ENCODE results near the gene TMEM263.
"Not testable (repeated sequence)": the region's sequence is repeated elsewhere in the genome, so short reads cannot be mapped to it uniquely, and the experiment has no call there.

TMEM263 gene

DNA sequence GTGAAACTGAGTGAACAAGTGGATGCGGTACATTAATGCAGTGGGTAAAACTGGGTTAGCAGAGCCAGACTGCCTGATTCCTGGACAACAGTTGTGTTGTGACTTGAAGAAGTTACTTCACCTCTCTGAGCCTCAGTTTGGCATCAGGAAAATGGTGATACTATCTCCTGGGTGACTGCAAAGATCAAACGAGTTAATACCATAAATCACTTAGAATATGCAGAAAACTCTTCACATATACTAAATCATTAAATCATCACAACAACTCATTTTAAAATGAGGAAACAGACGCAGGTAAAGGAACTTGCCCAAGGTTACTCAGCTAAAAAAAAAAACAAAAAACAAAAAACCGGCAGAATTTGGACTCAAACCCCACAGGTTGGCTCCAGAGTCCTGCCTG, 30.4 kb downstream of the TMEM263 start:
- no peak for DNase-seq (ENCODE audit: low spot score)

GRCh38 chr12:106986625-106987389, 31.1 kb downstream of the TMEM263 start, which contains the start of gene MTERF2:
MTERF2 (minus strand) TSS chr12:106987146; CDS start chr12:106978714, 8,432 bp downstream.
- peak; percentile 82 for DNase-seq (ENCODE audit: low spot score)

GRCh38 chr12:106987846-106988245, 32.1 kb downstream of the TMEM263 start:
- no peak for DNase-seq (ENCODE audit: low spot score)

- DNase-seq (ENCODE audit: low spot score): no peak
These were observed 39.0 kb downstream of the TMEM263 start for GRCh38 chr12:106994579-106995220.

GRCh38 chr12:106996102-106996501, 40.4 kb downstream of the TMEM263 start:
- not testable (repeated sequence) for DNase-seq (ENCODE audit: low spot score)

DNA sequence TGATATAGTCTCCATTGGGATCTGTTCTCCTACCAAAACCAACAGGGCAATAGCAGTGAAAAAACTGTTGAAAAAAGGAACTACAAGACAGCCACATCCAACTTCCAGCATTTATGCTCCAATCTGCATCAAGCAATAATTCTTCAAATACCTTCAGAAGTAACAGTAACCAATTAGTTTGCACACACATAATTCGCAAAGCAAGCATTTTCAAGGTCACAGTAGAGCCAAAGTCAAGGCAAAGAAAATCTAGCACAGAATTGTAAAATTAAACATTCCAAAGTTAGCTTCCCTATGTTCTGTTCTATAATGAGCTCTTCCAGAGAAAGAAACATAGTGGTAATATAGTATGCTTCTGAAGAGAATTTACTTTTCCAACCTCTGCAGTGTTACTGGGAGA, 42.2 kb downstream of the TMEM263 start:
- DNase-seq (ENCODE audit: low spot score): no peak

DNA sequence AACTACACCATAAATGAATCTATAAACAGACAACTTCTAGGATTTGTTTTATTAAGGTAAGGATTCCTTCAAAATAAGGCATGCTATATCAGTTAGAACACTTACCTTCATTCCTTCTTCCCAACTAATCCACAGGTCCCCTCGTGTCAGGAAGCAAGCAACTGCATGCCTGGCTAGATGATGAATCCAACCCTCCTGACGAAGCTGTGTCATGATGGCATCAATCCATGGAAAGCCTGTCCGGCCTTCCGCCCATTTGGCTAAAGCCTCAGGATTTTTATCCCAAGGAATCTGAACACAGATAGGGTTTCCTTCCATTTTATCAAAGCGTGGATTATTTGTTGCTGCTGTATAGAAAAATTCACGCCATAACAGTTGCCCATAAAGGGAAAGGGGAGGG, 43.7 kb downstream of the TMEM263 start:
- DNase-seq (ENCODE audit: low spot score): no peak

DNA sequence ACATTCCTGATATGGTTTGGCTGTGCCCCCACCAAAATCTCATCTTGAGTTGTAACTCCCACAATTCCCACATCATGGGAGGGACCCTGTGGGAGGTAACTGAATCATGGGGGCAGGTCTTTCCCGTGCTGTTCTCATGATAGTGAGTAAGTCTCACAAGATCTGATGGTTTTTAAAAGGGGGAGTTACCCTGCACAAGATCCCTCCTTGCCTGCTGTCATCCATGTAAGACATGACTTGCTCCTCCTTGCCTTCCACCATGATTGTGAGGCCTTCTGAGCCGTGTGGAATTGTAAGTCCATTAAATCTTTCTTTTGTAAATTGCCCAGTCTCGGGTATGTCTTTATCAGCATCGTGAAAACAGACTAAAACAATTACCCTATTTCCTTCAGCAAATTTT, 47.0 kb downstream of the TMEM263 start:
- not testable (repeated sequence) for DNase-seq (ENCODE audit: low spot score)

GRCh38 chr12:107007411-107007810, 51.7 kb downstream of the TMEM263 start:
- DNase-seq (ENCODE audit: low spot score): no peak

DNA sequence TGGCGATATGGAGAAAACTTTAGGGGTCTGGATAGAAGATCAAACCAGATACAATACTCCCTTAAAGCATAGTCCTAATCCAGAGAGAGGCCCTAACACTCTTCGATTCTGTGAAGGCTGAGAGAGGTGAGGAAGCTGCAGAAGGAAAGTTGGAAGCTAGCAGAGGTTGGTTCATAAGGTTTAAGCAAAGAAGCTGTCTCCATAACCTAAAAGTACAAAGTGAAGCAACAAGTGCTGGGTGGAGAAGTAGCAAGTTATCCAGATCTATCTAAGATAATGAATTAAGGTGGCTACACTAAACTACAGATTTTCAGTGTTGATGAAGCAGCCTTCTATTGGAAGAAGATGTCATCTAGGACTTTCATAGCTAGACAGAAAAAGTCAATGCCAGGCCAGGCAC, 55.8 kb downstream of the TMEM263 start:
- DNase-seq (ENCODE audit: low spot score): no peak

DNA sequence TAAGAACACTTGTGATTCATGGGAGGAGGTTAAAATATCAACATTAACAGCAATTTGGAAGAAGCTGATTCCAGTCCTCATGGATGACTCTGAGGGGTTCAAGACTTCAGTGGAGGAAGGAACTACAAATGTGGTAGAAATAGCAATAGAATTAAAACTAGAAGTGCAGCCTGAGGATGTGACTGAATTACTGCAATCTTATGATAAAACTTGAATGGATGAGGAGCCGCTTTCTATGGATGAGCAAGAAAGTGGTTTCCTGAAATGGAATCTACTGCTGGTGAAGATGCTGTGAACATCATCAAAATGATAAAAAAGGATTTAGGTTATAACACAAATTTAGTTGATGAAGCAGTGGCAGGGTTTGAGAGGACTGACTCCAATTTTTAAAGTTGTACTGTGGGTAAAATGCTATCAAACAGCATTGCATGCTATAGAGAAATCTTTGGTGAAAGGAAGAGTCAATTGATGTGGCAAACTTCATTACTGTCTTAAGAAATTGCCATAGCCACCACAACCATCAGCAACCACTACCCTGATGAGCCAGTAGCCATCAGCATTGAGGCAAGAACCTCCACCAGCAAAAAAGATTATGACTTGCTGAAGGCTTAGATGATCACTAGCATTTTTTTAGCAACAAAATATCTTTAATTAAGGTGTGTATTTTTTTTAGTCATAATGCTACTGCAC, 57.2 kb downstream of the TMEM263 start:
- DNase-seq (ENCODE audit: low spot score): no peak

- DNase-seq (ENCODE audit: low spot score): no peak
These were observed 58.3 kb downstream of the TMEM263 start for GRCh38 chr12:107014055-107014454.

DNA sequence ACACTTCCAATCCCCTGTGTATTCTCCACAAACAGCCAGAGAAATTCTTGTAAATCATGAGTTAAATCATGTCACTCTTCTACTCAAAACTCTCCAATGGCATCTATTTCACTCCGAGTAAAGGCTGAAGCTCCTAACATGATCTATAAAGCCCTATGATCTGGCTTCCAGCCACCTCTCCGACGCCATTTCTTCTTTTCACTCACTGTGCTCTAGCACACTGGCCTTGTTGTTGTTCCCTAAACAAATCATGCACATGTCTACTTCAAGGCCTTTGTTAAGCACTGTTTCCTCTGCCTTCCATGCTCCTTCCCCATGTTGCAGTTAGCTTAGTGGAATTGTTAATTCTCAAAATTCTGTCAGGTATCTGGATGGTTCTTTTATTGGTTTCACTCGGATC, 61.3 kb downstream of the TMEM263 start:
- DNase-seq (ENCODE audit: low spot score): no peak

DNA sequence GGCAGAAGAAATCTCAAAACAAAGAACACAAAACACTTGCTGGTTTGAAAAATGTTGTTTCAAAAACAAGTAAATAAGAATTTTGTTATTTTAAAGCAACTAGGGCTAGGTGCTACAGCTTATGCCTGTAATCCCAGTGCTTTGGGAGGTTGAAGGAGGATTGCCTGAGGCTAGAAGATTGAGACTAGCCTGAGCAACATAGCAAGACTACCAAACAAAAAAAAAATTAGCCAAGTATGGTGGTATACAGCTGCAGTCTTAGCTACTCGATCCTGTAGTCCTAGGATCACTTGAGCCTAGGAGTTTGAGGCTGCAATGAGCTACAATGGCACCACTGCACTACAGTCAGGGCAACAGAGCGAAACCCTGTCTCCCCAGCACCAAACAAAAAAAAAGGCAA, 63.8 kb downstream of the TMEM263 start:
- no peak for DNase-seq (ENCODE audit: low spot score)

Data from kidney capillary endothelial cell (primary cell).